Stomach (tissue), 4 donors: ENCODE measurements around the gene ZFP92.

Experiments
- CTCF ChIP-seq, 7 experiments: fragments of 450-650 bp in 4 of 7; fragments of 200-600 bp in 3 of 7; sonication (generic) in 3 of 7; IDR thresholded peaks; one replicate each; pipeline ENCODE4 v1.5.1; 2016 to 2019; ENCODE audit warnings: antibody characterized with exemption in 7 of 7, control low read depth in 2 of 7, mild to moderate bottlenecking in 1 of 7
- EP300 ChIP-seq: sonication (generic); formaldehyde crosslinking; IDR thresholded peaks from one replicate; pipeline ENCODE4 v1.6.1; 2017; ENCODE audit warnings: antibody characterized with exemption
- POLR2A ChIP-seq, 4 donors: fragments of 450-650 bp; IDR thresholded peaks; one replicate each; pipeline ENCODE4 v1.6.1; 2016; ENCODE audit warnings: antibody characterized with exemption in 4 of 4, control low read depth in 2 of 4, mild to moderate bottlenecking in 1 of 4, moderate library complexity in 1 of 4
- POLR2AphosphoS5 ChIP-seq, 3 donors: sonication (generic); formaldehyde crosslinking; IDR thresholded peaks; one replicate each; pipeline ENCODE4 v1.6.1; 2016; ENCODE audit warnings: antibody characterized with exemption in 3 of 3

- no peak for TF ChIP-seq POLR2A (IDR thresholded peaks at IDR 0.05)
- no peak for TF ChIP-seq CTCF (IDR thresholded peaks at IDR 0.05)
- no peak for TF ChIP-seq EP300
- TF ChIP-seq POLR2AphosphoS5 (IDR thresholded peaks at IDR 0.05): no peak
Observed at GRCh38 chrX:153414856-153415510, 3.7 kb downstream of the ZFP92 start.
